D721Med (cell line): ENCODE results near the gene SLC6A7.

ENCODE experiments used
- DNase-seq: peaks from one replicate; pipeline ENCODE4 v3.0.0; 2011; ENCODE audit warnings: low spot score; ENCODE audit not compliant: insufficient read length
- FAIRE-seq: peaks from 2 replicates; lab custom pipeline; 2011; peaks lifted over from hg19 to GRCh38; lab: Jason Lieb, UNC
- TF ChIP-seq, protein P1 (sequence below): IDR thresholded peaks from 2 replicates; pipeline ENCODE4 v1.5.1; 2012; ENCODE audit warnings: mild to moderate bottlenecking, control low read depth; ENCODE audit not compliant: insufficient read depth; ENCODE audit errors: missing control alignments

SLC6A7 gene

GRCh38 chr5:150144246-150144801, 45.5 kb upstream of the SLC6A7 start:
- FAIRE-seq = no peak
- no peak for DNase-seq
- TF ChIP-seq, protein P1, sequence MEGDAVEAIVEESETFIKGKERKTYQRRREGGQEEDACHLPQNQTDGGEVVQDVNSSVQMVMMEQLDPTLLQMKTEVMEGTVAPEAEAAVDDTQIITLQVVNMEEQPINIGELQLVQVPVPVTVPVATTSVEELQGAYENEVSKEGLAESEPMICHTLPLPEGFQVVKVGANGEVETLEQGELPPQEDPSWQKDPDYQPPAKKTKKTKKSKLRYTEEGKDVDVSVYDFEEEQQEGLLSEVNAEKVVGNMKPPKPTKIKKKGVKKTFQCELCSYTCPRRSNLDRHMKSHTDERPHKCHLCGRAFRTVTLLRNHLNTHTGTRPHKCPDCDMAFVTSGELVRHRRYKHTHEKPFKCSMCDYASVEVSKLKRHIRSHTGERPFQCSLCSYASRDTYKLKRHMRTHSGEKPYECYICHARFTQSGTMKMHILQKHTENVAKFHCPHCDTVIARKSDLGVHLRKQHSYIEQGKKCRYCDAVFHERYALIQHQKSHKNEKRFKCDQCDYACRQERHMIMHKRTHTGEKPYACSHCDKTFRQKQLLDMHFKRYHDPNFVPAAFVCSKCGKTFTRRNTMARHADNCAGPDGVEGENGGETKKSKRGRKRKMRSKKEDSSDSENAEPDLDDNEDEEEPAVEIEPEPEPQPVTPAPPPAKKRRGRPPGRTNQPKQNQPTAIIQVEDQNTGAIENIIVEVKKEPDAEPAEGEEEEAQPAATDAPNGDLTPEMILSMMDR = no peak

GRCh38 chr5:150144879-150145278, 45.0 kb upstream of the SLC6A7 start:
- FAIRE-seq = no peak

DNA sequence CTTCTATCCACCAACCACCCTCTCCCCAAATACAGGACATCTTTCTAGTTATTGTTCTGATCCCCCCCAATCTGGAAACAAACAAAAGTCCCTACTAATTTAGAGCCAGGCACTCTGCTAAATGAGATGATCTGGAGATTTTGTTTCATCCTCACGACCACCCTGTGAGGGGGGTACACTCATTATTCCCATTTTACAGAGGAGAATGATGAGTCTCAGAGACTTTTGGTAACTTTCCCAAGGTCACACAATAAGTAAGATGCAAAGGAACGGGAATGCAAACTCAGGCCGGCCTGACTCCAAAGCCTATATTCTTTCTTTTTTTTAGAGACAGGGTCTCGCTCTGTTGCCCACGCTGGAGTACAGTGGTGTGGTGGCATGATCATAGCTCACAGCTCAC, 43.6 kb upstream of the SLC6A7 start:
- TF ChIP-seq, protein P1 = no peak
- FAIRE-seq = no peak
- DNase-seq = no peak

More at GRCh38 chr5:150144879-150145278, 45.0 kb upstream of the SLC6A7 start:
- no peak for DNase-seq
- TF ChIP-seq, protein P1 = no peak

- no peak for DNase-seq
- TF ChIP-seq, protein P1 = no peak
- FAIRE-seq = no peak
These were observed 42.8 kb upstream of the SLC6A7 start for GRCh38 chr5:150146862-150147601.

- FAIRE-seq = no peak
- TF ChIP-seq, protein P1 = no peak
- DNase-seq = no peak
These were observed 42.2 kb upstream of the SLC6A7 start for GRCh38 chr5:150147670-150148069.

DNA sequence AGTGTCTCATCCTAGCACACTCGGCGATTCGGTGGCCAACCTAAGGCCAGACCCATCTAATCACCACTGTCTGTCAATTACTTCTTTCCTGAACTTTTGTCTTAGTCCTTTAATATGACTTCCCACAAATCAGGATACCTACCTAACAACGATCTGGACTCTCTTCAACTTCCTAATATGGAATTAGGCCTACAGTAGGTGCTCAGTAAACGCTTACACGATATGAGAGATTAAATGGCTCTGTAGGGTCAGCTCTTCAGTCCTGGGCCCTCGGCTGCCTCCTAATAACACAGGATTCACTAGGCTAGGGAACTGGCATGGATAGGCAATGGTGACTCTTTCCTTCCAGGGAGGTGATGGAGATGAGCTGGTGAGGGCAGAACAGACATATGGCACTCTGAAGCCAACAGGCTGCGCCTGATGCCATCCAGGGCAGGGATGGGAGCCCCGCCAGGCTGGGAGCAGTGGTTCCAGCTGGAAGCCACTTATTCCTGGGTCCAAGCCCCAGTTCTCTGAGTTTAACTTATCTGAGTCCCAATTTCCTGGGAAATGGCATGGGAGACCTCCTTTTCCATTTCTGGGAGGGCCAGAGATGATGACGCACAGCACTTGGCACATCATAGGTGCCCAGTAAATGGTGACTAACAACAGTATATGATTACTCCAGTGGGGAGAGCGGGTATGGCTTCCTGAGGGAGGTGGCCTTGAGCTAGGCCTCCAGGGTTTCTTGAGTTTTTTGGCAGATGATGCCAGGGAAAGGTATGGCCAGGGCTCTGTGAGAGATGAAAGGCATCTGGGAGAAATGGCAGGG, 41.5 kb upstream of the SLC6A7 start:
- TF ChIP-seq, protein P1 = no peak
- FAIRE-seq = no peak
- DNase-seq = no peak
